ENCODE measurements around the gene RPL11.
A peak's percentile ranks its signal among the peaks of the same experiment; 100 is the strongest.
"Not testable (repeated sequence)": the region's sequence is repeated elsewhere in the genome, so short reads cannot be mapped to it uniquely, and the experiment has no call there.

The RPL11 gene

DNA sequence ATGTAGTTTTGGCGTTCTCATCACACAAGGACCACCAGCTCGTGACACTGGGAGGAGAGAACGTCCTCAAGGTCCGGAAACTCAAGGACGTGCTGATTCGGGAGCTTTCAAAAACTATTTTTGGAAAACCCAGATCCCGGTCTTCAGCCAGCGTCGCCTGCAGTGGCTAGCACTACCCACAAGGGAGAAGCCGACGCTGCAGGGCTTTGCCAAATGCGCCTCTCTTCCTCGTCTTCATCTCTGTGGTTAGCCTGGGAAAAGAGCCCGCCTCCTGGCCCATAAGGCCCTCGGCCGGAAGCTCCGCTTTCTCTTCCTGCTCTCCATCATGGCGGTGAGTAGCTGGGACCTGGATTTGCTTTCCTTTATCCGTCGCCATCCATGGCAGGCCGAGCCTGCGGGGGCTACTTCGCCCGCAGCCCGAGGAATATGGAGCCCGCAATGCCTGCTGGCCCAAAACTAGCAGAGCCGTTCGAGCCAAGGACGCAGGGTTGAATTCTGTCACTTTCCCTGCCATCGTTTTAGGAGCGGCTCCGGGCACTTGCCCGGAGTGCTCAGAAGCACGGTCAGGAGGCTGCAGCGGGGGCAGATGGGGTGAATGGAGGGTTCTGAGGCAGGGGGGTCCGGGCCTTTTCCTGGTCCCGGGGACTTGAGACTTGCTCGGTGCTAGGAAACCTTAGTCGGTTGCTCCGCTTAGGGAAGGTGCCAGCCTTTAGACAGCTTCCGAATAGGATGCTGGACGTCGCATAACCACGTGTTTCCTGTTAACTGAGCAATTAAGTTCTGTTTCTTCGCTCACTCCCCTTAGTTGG lies at the start of gene RPL11:
RPL11 (plus strand) TSS at position 308 of the 809 bp plus-strand sequence; CDS start at position 326, 18 bp downstream.
- DNase-seq = peak; percentile 79 to 82

DNA sequence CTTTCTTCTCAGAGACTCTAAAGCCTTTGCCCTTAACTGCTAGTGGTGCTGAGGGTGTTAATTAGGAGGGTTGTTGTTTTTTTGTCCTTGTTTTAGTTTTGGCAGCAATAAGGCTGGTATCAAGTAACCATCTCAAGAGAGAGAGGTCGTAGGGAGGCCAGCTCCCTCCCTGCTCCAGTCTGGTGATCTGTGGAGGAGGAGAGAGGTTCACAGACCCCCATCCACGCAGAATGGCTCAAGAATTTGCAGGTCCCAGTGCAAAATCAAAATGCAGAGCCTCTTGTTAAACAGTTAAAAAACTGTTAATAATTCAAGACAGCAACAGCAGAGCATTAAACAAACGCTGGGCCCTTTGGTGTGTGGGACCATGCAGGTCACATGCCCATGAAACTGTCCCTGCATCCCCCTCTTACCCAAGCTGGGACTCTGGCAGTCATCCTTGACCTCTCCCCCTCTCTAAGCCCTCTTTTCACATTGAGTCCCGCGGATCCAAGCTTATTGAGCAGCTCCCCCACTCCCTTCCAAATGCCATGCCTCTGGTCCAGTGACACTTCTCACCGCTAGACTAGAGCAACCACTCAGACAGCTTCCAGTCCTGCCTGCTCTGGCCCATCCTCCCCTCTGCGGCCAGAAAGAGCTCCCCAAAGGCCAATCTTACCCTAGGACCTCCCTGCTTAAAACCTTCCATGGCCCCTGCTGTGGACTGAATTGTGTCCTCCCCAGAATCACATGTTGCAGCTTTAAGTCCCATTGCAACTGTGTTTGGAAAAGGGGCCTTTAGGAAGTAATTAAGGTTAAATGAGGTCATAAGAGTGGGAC lies 47.7 kb upstream of the RPL11 start:
- no peak for DNase-seq

DNA sequence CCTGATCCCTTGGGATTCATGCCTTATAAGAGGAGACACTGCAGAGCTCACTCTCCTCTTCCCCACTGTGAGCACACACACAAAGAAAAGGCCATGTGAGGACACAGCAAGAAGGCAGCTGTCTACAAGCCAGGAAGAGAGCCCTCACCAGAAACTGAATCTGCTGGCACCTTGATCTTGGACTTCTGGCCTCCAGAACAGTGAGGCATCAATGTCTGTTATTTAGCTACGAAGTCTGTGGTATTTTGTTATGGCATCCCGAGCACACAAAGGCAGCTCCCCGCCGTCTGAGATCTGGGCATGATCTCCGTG lies 47.1 kb upstream of the RPL11 start:
- no peak for DNase-seq

DNA sequence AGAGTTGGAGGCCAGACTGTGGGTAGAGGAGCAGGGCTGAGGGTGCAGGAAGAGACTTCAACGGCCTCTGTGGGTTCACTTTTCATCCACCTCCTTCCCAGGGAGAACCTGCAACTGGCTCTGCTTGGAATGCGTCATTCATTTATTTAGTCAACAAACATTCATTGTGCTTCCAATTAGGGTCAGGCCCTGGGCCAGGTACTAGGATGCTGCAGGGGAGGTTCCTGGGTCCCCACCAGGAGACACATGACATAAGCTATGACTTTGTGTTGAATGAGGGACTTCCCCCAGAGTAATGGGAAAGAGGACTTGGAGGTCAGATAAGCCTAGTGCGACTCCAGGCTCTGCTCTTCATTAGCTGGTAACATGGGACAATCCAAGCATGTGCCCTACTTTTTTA lies 46.3 kb upstream of the RPL11 start:
- no peak for DNase-seq

DNA sequence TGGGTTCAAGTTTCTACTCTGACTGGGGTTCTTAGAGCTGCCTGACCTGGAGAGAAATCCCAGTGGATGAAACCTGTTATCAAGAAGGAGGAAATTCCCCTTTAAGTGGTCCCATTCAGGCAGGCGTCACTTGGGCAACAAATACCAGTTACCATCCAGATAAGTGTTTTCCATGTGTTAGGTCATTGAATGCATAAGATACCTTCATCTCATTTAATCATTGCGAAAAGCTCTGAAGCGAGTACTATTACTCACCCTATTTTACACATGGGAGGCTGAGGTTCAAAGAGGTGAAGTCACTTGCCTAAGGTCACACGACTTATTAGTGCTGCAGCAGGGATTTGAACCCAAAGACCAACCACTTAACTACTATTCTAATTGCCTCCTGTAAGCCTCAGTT lies 45.5 kb upstream of the RPL11 start:
- no peak for DNase-seq

DNA sequence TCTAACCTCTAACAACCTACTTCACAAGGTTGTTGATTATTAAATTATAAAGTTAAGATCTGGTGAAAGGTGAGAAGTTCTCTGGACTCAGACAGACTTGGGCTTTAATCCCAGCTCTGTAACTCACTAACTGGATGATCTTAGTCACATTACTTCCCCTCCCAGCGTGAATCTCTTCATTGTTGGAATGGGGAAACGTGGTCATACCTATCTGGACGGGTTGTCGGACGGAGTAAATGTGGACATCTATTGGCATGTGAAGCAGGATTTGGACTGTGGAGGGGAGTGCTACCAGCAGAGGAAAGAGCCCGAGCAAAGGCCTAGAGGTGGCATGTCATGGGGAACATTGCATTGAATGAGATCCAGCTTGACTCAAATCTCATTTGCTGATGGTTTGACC lies 45.1 kb upstream of the RPL11 start:
- DNase-seq = no peak

DNA sequence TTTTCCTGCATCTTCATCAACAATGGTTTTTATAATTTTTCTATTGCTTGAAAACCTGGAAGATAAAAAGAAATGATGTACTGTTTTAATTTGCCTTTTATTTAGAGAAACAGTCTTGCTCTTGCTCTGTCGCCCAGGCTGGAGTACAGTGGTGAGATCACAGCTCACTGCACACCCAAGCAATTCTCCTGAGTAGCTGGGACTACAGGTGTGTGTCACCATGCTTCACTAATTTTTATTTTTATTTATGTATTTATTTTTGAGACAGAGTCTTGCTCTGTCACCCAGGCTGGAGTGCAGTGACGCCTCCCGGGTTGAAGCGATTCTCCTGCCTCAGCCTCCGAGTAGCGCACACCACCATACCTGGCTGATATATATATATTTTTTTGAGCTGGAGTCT lies 43.0 kb upstream of the RPL11 start:
- no peak for DNase-seq

DNA sequence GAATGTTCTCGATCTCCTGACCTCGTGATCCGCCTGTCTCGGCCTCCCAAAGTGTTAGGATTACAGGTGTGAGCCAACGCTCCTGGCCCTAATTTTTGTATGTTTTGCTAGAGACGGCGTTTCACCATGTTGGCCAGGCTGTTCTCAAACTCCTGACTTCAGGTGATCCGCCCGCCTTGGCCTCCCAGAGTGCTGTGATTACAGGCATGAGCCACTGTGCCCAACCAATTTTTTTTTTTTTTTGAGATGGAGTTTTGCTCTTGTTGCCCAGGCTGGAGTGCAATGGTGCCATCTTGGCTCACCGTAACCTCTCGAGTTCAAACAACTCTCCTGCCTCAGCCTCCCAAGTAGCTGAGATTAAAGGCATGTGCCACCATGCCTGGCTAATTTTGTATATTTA lies 42.4 kb upstream of the RPL11 start:
- not testable (repeated sequence) for DNase-seq

DNA sequence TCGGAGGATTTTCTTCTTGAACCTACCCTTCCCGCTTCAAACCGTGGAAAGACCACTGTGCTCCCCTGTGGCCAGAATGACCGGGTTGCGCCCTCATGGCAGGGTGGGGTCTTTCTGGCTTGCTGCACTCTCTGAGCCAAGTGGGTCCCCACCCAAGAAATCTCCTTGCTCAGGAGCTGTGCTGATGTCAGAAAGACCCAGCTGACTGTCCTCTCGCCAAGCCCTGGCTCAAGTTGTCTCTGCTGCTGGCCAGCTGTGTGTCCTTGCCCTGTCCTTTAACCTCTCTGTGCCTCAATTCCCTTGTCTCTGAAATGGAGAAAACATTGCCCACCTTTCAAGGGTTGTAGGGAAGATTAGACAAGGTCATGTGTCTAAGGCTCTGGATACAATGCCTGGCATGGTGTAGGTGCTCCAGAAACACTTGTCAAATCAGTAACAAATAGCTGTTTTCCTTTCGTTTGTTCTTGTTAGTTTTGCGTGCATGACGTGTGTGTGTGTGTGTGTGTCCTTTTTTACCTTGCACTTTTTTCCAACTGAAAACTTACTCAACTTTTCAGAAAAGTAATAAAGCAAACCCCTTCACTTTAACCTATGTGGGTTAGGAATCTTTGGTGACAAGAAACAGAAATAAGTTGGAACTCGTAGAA lies 41.1 kb upstream of the RPL11 start:
- DNase-seq = no peak

DNA sequence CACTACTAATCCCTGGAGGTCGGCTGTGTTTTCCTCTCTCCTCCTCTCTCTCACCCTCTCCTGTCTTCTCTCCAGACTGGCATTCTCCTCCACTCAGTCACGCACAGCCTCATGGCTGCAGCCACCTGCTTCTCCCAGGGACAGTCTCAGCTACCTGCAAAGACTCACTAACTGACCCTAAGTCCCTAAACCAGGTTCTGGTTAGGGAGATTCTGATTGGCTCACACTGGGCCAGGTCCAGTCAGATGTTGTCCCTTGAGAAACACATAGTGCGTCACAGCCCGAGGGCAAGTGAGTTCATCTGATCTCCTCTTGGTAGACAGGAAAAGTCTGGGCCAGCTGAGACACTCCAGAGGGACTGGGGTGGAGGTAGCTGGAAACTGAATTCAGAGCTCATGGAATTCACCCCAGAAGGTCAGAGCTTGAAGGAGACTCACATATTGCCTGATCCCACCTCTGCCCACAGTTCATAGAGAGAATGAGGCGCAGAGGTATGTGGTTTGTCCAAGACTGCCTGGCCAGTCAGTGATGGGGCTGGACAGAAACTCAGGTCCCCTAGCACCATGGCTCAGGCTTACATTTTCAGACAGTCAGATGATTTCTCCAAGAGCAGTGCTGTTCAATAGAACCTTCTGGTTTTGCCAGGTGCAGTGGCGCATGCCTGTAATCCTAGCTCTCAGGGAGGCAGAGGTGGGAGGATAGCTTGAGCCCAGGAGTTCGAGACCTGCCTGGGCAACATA lies 40.4 kb upstream of the RPL11 start:
- no peak for DNase-seq

DNA sequence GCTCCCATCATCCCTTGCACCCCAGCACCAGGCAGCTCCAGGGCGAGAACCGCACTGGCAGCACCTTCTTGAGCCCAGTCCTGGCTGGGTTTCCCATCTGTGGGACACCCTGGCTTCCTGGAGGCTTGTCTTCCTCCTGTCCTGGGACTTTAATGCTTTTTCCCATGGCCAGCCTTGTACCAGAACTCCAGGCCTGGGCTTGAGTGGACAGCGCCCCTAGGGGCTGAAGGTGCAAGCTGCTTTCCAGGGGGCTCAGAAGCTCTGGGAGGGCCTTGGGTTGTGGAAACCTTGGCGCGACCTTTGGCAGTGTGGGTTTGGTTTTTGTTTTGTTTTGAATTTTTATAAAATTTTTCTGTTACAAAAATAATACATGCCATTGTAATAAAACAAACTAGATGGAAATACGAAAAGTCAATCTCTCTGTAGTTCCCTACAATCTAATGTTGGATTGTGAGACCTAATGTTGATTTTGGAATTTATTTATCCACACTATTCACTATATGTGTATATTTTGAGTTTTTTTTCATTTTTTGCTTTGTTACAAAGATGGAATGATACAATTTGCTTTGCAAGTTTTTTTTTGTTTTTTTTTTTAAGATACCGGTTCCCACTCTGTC lies 33.8 kb upstream of the RPL11 start:
- DNase-seq = peak; percentile 50

DNA sequence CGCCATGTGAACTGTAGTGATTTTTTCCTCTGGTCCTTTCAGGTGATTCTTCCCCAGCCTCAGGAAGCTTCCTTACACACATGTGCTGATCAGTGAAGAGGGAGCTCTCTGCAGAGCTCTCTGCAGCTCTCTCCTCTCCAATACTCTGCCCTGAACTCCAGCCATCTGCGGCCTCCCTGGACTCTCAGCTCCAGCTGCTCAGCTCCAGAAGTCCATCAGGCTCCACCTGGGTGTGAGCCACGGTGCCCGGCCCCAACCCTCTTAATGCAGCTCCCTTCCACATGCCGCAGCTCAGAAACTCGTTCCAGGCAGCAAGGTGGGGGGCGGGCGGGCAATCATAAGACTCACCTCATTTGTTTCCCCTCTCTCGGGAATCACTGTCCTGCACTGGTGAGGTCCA lies 30.9 kb upstream of the RPL11 start:
- DNase-seq = no peak

DNA sequence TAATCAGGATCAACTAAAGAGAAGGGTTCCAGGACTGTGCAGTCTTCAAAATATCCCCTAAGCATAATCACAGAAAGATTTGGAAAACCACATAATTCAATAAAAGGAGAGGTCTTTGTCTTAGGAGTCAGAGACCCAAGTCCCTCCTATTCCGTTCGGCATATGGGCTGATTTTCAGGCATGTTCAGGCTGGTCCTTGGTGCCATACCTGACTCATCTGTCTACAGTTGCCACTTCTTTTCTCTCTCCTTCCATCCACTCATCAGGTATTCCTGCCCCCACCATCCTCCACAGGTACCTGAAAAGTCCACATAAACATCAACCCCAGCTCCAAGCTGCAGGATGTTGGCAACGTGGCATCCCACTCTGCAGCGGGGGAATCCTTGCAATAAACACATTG lies 29.7 kb upstream of the RPL11 start:
- DNase-seq = no peak

DNA sequence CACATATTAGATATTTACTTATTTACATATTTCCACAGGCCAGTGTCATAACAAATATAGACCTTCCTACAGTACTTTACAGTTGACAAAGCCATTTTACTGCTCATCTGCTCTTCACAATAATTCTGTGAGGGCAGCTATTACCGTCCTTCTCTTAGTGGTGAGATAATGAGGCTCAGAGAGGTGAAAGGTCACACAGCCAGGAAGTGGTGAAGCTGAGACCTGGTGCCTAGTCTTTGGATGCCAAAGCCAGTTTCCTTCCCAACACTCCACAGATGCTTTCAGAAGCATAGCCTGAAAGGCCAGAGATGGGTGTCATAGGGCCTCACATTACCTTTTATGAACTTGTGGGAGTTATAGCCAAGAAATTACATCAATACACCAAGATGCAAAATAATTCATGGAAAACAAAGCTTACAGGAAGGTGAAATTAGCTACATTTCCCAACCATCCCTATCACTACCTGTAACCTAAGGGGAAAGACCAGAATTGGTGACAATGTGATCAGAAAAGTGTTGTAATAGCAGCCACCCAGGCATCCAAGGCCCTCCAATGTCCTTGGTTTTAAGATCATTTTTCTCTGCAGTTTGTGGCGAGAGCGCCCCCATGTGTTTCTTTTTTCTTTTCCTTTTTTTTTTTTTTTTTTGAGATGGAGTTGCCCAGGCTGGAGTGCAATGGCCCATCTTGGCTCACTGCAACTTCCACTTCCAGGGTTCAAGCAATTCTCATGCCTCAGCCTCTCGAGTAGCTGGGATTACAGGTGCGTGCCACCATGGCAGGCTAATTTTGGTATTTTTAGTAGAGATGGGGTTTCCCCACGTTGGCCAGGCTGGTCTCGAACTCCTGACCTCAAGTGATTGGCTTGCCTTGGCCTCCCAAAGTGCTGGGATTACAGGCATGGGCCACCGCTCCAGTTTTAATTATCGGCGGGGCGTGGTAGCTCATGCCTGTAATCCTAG lies 26.5 kb upstream of the RPL11 start:
- DNase-seq = peak in 1 of 2 donors; percentile 3

DNA sequence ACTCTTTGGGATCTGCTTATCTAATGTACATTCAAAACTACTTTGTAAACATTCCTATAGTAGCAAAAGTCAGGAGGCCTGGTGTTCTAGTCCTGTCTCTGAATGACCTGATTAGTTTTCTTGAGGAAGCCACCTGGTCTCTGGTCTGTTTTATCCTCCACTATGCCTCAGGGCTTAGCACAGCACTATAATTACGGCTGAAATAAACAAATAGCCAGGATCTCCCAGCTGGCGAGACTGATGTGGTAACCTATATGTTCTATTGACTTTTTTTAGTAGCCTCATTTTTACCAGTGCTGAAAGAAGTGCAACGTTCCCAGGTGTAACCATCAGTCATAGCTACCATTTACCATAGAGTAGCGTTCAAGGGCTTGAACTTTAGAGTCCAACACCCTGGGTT lies 24.2 kb upstream of the RPL11 start:
- DNase-seq = no peak

DNA sequence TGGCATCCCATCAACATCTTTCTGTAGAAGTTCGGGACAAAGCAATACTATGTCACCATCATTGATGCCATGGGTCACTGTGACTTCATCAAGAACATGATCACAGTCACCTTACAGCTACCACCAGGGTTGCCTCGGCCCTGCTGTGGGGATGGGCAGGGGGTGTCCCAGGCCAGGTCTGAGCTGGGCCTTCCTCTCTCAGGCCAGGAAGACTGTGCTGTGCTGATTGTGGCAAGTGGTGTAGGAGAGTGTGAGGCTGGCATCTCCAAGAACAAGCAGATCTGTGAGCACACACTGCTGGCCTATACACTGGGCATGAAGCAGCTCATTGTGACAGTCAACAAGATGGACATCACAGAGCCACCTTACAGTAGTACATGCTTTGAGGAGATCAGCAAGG lies 20.9 kb upstream of the RPL11 start:
- DNase-seq = no peak

DNA sequence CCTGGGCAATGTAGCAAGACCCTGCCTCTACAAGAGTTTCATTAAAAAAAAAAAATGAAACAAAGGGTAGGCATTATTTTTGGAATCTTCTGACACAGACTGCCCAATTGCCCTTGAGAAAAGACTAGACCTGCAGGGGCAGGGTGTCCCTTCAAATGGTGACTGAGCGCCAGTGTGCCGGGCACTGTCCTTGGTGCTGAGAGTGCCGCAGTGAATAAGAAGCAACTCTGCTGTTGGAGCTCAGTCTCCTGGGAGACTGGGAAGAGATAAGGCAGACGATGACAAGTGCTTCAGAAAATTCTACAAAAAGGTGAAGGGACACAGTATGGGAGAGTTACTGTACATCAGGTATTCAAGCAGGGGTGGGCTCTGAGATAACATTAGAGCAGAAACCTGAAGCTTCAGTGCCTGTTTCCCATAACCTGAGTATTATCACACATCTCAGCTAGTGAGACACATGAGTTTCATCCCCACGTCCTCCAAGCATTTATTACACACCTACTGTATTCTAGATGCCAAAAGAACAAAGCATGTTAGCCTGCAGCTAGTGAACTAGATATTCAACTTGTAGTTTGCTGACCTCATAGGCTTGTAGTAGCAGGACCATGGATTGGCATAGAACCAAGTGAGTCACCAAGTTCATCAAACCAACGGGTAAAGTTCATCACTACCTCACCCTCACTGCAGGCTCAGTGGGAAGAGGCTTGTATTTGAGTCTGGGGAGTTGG lies 18.4 kb upstream of the RPL11 start:
- no peak for DNase-seq

DNA sequence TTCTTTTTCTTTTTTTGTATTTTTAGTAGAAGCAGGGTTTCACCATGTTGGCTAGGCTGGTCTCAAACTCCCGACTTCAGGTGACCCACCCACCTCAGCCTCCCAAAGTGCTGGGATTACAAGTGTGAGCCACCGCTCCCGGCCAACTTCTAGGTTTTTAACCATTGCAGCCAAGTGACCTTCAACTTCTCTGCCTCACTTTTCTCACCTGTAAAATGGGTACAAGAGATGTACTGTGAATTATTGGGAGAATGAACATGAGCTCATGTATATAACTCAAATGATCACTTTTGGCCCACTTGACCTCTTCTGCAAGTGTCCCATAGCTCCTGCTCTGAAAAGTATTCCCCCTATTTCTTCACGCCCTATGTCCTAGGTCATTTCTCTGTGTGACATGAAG lies 11.8 kb upstream of the RPL11 start:
- DNase-seq = no peak

DNA sequence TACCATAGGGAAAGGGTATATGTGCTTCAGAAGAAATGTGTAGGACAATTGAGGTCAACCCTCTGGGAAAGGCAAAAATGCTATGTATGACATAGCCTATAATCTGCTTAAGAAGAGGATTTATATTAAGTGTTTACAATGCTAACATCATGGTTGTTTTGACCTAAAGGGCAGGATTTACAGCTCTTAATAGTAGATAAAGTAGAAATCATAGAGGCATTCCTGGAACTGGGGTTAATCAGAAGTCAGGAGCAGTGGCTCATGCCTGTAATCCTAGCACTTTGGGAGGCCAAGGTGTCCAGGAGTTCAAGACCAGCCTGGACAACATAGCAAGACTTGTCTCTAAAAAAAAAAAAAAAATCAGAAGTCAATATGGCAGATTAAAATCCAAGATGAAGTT lies 8.7 kb upstream of the RPL11 start:
- no peak for DNase-seq

DNA sequence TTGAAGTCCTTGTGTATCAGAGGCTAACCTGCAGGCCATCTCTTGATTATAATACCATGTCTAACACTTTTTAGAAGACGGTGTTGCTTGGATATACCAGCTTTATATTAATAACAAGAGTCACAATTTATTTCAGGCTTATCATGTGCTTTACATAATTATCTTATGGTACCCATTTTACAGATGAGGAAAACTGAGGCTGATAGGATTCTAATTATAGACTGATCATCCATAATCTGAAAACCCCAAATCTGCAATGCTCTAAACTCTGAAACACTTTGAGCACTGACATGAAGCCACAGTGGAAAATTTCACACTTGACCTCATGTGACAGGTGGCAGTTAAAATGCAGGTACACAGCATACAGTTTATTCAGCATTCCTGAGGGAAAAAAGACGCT lies 7.2 kb upstream of the RPL11 start:
- DNase-seq = no peak

DNA sequence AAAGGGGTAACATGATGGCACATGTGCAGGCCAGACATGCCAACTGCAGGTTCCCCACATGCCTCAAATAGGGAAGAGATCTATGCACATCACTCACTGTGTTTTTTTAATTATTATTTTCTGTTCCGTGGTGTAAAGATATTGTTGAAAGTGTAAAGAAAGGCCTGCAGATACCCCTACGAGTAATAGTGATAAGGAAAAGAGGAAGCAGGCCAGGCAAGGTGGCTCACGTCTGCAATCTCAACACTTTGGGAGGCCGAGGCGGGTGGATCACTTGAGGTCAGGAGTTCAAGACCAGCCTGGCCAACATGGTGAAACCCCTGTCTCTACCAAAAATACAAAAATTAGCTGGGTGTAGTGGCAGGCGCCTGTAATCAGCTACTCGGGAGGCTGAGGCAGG lies 6.4 kb upstream of the RPL11 start:
- not testable (repeated sequence) for DNase-seq

All from stimulated activated CD4-positive, alpha-beta T cell treated with anti-CD3 and anti-CD28 coated beads, Interleukin-2, amount 100 ng/mL, for 48 hours (primary cell).